ENCODE measurements around the gene ACAA1.
A peak's percentile ranks its signal among the peaks of the same experiment; 100 is the strongest.
"Not testable (repeated sequence)": the region's sequence is repeated elsewhere in the genome, so short reads cannot be mapped to it uniquely, and the experiment has no call there.

The ACAA1 gene

GRCh38 chr3:38153221-38153620 is 16.3 kb upstream of the ACAA1 start:
- no peak for FAIRE-seq

GRCh38 chr3:38152609-38153008 is 15.7 kb upstream of the ACAA1 start:
- no peak for FAIRE-seq

GRCh38 chr3:38151667-38152265 is 14.8 kb upstream of the ACAA1 start:
- FAIRE-seq: no peak

GRCh38 chr3:38150780-38151528 is 14.0 kb upstream of the ACAA1 start:
- no peak for FAIRE-seq

GRCh38 chr3:38149708-38150107 is 12.8 kb upstream of the ACAA1 start:
- no peak for FAIRE-seq

GRCh38 chr3:38148311-38148882 is 11.5 kb upstream of the ACAA1 start:
- peak; percentile 65 for FAIRE-seq

- no peak for FAIRE-seq
These were observed 10.5 kb upstream of the ACAA1 start for GRCh38 chr3:38147421-38147820.

- no peak for FAIRE-seq
These were observed 9.6 kb upstream of the ACAA1 start for GRCh38 chr3:38146504-38146903.

- FAIRE-seq: no peak
These were observed 6.6 kb upstream of the ACAA1 start for GRCh38 chr3:38143511-38143910.

GRCh38 chr3:38142959-38143358 is 6.0 kb upstream of the ACAA1 start:
- no peak for FAIRE-seq

GRCh38 chr3:38141952-38142273 is 5.0 kb upstream of the ACAA1 start:
- FAIRE-seq: no peak

- FAIRE-seq: no peak
These were observed 4.4 kb upstream of the ACAA1 start for GRCh38 chr3:38141173-38141951.

GRCh38 chr3:38140326-38141172 is 3.6 kb upstream of the ACAA1 start:
- no peak for FAIRE-seq

GRCh38 chr3:38139652-38140051 is 2.7 kb upstream of the ACAA1 start:
- no peak for FAIRE-seq

- no peak for FAIRE-seq
These were observed 2.3 kb upstream of the ACAA1 start for GRCh38 chr3:38139191-38139590.

- no peak for FAIRE-seq
These were observed 1.6 kb upstream of the ACAA1 start, which contains the start of gene MYD88 for GRCh38 chr3:38138349-38139190. TSS of gene MYD88 (plus strand) at chr3:38138661. CDS start at chr3:38138701, 40 bp downstream.

GRCh38 chr3:38137615-38138348 is 855 bp upstream of the ACAA1 start:
- no peak for FAIRE-seq

- no peak for FAIRE-seq
These were observed 542 bp downstream of the ACAA1 start for GRCh38 chr3:38136393-38136776.

GRCh38 chr3:38135621-38136277 is 1.2 kb downstream of the ACAA1 start:
- not testable (repeated sequence) for FAIRE-seq

- FAIRE-seq: not testable (repeated sequence)
These were observed 2.3 kb downstream of the ACAA1 start for GRCh38 chr3:38134517-38135143.

Data from G401.6 (cell line).